ENCODE measurements around the gene JUP. TPM values are rescaled to one million over a fixed set of nuclear protein-coding genes. Genes with fewer than 3 reads are reported as not detected.

The JUP gene
- total and polyA plus RNA-seq, 2 of the 13 experiments (the other 11 are each of a cell fraction or from before 2014, with no cell fraction given) = 12.1 to 20.6 TPM

DNA sequence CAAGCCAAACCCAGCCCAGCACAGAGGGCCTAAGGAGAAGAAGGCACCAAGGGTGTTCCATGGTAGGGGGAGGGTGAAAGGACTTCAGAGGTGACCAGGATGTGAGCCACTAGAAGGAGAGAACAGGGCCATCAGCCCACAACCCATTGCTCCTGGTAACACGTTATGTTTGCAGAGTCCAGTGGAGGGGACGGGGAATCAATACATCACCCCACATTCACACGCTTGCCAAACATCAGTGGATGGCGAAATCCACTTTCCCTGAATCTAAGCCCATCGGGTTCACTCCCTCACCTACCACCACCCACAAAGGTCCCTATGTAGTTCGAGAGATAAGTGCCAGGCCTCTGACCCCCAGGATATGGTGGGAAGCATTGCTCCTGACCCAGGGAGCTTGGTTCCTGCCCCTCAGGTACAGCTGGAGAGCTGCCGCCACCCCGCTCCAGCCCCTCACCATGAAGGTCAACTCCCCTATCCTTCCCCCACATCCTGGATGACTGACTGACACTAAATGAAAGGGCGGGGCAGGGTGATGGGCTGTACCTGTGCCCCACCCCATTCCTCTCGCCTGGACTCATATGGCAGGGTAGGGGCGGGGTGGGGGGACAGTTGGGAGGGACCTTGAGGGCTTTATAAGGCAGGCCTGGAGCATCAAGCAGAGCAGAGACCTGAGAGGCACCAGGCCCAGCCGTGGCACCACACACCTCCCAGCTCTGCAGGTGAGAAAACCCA lies 74.7 kb downstream of the JUP start, which contains the start of gene GAST (continued):
- TF ChIP-seq MTA1 (CRISPR knock-in tag; IDR thresholded peaks at IDR 0.05; ENCODE audit: borderline replicate concordance) (0 out of 2 replicates have a peak, but pooled peaks have one; percentile 16), ZNF629 (CRISPR knock-in tag; conservative IDR thresholded peaks at IDR 0.05) (peak; percentile 62)

- H3K36me3 ChIP-seq (replicated peaks in 1 of 2; ENCODE audit: control insufficient read depth in 1 of 2, insufficient read depth in 2 of 2, low read length in 2 of 2) = no peaks in the 10 kb centered on the region
- H3K27me3 ChIP-seq (ENCODE audit: control insufficient read depth in 1 of 2, insufficient read depth in 2 of 2, low read length in 2 of 2) = peaks cover 4 to 35% of the 10 kb centered on the region in 2 experiments; a peak in 4 of 5 replicates
- TF ChIP-seq ZNF883 (CRISPR knock-in tag; IDR thresholded peaks at IDR 0.05; ENCODE audit: not compliant biosample characterization) (no peak), FOXM1 (CRISPR knock-in tag; IDR thresholded peaks at IDR 0.05) (no peak), TAF15 (IDR thresholded peaks at IDR 0.05; ENCODE audit: low read depth, low read length, poor library complexity, severe bottlenecking) (no peak), CCAR2 (optimal IDR thresholded peaks at IDR 0.05; ENCODE audit: low read depth, low read length) (no peak), CREM (IDR thresholded peaks at IDR 0.05) (no peak), CREM (CRISPR knock-in tag; IDR thresholded peaks at IDR 0.05) (no peak), ZNF230 (CRISPR knock-in tag; IDR thresholded peaks at IDR 0.05) (no peak), ZNF143 (CRISPR knock-in tag; IDR thresholded peaks at IDR 0.05) (no peak), RFX1 (IDR thresholded peaks at IDR 0.05) (peak; percentile 66), ZZZ3 (CRISPR knock-in tag; IDR thresholded peaks at IDR 0.05; ENCODE audit: borderline replicate concordance) (no peak), ZNF605 (CRISPR knock-in tag; IDR thresholded peaks at IDR 0.05) (no peak), NFE2L2 (IDR thresholded peaks at IDR 0.05; ENCODE audit: low read length) (peak; percentile 62; the same call in 1 of the 2 replicates), ZNF530 (CRISPR knock-in tag; IDR thresholded peaks at IDR 0.05; ENCODE audit: low read depth) (no peak), ZNF207 (IDR thresholded peaks at IDR 0.05; ENCODE audit: borderline replicate concordance) (no peak), MLX (CRISPR knock-in tag; IDR thresholded peaks at IDR 0.05) (no peak)
- TF ChIP-seq, protein P1, sequence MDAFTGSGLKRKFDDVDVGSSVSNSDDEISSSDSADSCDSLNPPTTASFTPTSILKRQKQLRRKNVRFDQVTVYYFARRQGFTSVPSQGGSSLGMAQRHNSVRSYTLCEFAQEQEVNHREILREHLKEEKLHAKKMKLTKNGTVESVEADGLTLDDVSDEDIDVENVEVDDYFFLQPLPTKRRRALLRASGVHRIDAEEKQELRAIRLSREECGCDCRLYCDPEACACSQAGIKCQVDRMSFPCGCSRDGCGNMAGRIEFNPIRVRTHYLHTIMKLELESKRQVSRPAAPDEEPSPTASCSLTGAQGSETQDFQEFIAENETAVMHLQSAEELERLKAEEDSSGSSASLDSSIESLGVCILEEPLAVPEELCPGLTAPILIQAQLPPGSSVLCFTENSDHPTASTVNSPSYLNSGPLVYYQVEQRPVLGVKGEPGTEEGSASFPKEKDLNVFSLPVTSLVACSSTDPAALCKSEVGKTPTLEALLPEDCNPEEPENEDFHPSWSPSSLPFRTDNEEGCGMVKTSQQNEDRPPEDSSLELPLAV (CRISPR knock-in tag; conservative IDR thresholded peaks at IDR 0.05; ENCODE audit: low read depth) = no peak
- TF ChIP-seq, protein P2, sequence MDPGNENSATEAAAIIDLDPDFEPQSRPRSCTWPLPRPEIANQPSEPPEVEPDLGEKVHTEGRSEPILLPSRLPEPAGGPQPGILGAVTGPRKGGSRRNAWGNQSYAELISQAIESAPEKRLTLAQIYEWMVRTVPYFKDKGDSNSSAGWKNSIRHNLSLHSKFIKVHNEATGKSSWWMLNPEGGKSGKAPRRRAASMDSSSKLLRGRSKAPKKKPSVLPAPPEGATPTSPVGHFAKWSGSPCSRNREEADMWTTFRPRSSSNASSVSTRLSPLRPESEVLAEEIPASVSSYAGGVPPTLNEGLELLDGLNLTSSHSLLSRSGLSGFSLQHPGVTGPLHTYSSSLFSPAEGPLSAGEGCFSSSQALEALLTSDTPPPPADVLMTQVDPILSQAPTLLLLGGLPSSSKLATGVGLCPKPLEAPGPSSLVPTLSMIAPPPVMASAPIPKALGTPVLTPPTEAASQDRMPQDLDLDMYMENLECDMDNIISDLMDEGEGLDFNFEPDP (CRISPR knock-in tag; conservative IDR thresholded peaks at IDR 0.05) = 0 out of 2 replicates have a peak, but pooled peaks have one; percentile 65
- ChIA-PET CTCF (ENCODE audit: low intra/inter-chr PET ratio, low total read pairs) (interaction anchor here (0.7 kb wide), 1 partner anchor 44 kb away, joined by 3 read pairs; no protein-coding TSS in a partner anchor), POLR2A (interaction anchor here (0.7 to 0.8 kb wide), 2 partner anchors 22 to 76 kb away, joined by 3 read pairs; partner anchors contain the start of gene JUP)
- DNase-seq (ENCODE audit: low spot score) (no peak), FAIRE-seq (no peak), ATAC-seq (no peak)
- intact Hi-C loops (cut with micrococcal nuclease; ENCODE audit: unreplicated experiment) = no loop called here
- no peak overlapping the region for H2AFZ ChIP-seq (ENCODE audit: low read length)
- H3K79me2 ChIP-seq (ENCODE audit: insufficient read depth, low read length) = no peaks in the 10 kb centered on the region
- H4K20me1 ChIP-seq (ENCODE audit: insufficient read depth, low read length) = no peaks in the 10 kb centered on the region
- H3K9me3 ChIP-seq (ENCODE audit: low read length) = no peaks in the 10 kb centered on the region
- H3K27ac ChIP-seq (ENCODE audit: extremely low read length, insufficient read depth, low read length) = no peak overlapping the region
- no peak overlapping the region for H3K4me3 ChIP-seq (replicated peaks in 1 of 3; ENCODE audit: insufficient read depth in 1 of 3, low read depth in 2 of 3, low read length in 3 of 3)
- no TSS peak for BruUV-seq (replicated peaks)
- WGBS (ENCODE audit: low lambda C conversion rate) = 47% methylated on average over 8 of the region's 8 CpGs
- H3K9ac ChIP-seq (ENCODE audit: insufficient read depth, low read depth, low read length) = no peak overlapping the region
- in situ Hi-C loops (cut with HindIII; ENCODE audit: extremely low pct_ligation_motif_present, low pct_unique_long_range_greater_than_20kb) = no loop called here
- H3K4me2 ChIP-seq (ENCODE audit: low read depth, low read length) = no peak overlapping the region
- H3K4me1 ChIP-seq (ENCODE audit: insufficient read depth, low read length) = peaks cover 28% of the 10 kb centered on the region
Measured at GRCh38 chr17:41710472-41711090, 75.9 kb downstream of the JUP start.
